ENCODE results near the gene GLI2.

GRCh38 chr2:120761911-120762310, 26.2 kb downstream of the GLI2 start:
- TF ChIP-seq CTCF (conservative IDR thresholded peaks at IDR 0.05) (no peak), ZFX (IDR thresholded peaks at IDR 0.05) (no peak)
